Activated CD4-positive, alpha-beta T cell treated with anti-CD3 and anti-CD28 coated beads for 36 hours (primary cell): ENCODE measurements around the gene PEX13. TPM values are rescaled to one million over a fixed set of nuclear protein-coding genes. Genes with fewer than 3 reads are reported as not detected.

Experiments used
- ATAC-seq: fragments of 200-7000 bp; cut with Tn5 transposase; one replicate; pipeline ENCODE4 v1.10.0; 2021; ENCODE audit warnings: mild to moderate bottlenecking, moderate library complexity
- CTCF ChIA-PET: fragments of 350-600 bp; sonication (Branson Sonifier 250); formaldehyde crosslinking; loops from one replicate; lab custom pipeline; 2021; ENCODE audit warnings: antibody characterized with exemption; lab: Charles Lee
- POLR2A ChIA-PET: fragments of 350-600 bp; sonication (Branson Sonifier 250); formaldehyde crosslinking; loops from one replicate; lab custom pipeline; 2021; ENCODE audit warnings: antibody characterized with exemption, inconsistent platforms; lab: Charles Lee
- DNase-seq: peaks from one replicate; pipeline ENCODE4 v3.0.0-alpha.2; 2020
- H3K27ac Mint-ChIP-seq: one replicate; pipeline ENCODE4 v1.8.0; 2021; ENCODE audit warnings: mixed read lengths
- H3K27me3 Mint-ChIP-seq: one replicate; pipeline ENCODE4 v1.8.0; 2021; ENCODE audit warnings: mixed read lengths
- H3K36me3 Mint-ChIP-seq: one replicate; pipeline ENCODE4 v1.8.0; 2021; ENCODE audit warnings: low read depth, mixed read lengths
- H3K4me1 Mint-ChIP-seq: one replicate; pipeline ENCODE4 v1.8.0; 2021; ENCODE audit warnings: mixed read lengths
- H3K4me3 Mint-ChIP-seq: one replicate; pipeline ENCODE4 v1.8.0; 2021; ENCODE audit warnings: mild to moderate bottlenecking, moderate library complexity, mixed read lengths
- H3K9me3 Mint-ChIP-seq: one replicate; pipeline ENCODE4 v1.8.0; 2021; ENCODE audit warnings: low read depth, mixed read lengths
- intact Hi-C, 2 experiments: fragments of 100-400 bp; cut with DNase I in 1 of 2; cut with micrococcal nuclease in 1 of 2; formaldehyde crosslinking; loops; one replicate each; pipeline versions ENCODE4 v1.14.2 to v1.15.1; 2022 to 2024; cut with DNase I, micrococcal nuclease
- total RNA-seq, 2 experiments: library from RNA; stranded (reverse); gene quantifications; one replicate each; pipeline ENCODE4 v1.2.3, GENCODE V29; 2021

The PEX13 gene
- total RNA-seq, 2 experiments from 2014 or later, result 14.4 to 19.9 TPM

DNA sequence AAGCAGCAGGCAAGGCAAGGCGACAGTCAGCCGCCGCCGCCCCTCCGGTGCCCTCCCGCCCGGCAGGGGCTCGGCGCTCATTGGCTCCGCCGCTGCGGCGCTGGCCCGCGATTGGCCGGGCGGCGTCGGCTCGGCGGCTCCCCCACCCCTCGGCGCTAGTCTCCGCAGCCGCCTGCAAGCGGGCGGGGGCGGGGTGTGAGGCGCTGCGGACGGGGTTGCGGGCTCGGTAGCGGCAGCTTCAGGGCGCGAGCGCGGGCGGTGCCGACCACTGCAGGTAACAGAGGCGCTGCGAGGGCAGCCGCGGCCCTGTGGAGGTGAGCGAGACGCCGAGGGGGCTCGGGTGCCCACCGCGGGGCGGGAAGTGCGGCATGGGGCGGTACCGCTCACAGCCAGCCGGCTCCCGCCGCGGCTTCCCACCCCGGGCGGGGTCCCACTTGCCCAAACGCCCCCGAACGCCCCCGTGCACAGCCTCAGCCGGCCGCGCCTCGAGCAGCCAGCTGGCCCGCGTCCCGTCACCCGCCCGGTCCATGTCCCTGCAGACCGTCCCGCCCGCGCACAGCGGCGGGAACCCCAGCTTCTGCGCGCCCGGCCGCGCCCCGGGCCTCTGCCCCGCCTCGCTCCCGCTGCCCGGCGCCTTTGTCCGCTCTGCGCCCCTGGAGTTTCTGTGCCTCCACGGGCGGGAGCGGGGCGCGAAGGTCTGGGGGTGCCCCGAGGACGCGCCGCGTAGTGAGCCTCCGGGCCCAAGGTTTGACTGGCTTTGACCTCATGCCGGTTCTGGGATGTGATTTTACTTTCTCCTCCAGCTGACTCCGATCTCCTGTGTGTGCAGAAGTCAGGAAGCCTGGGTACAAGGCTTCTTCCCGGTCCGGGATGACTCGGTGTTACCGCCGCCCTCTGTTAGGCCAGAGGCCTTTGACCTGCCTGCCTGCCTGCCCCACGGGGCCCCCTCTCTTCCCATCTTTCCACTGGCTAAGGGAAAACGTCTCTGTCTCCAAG is 48.5 kb downstream of the PEX13 start, which contains the start of gene SANBR:
TSS of gene SANBR (plus strand) at position 158 of the 996 bp plus-strand sequence. CDS start 4,480 bp downstream, outside the sequence.
- Mint-ChIP-seq H3K27ac (peak within 1 kb of the TSS; percentile 78), H3K9me3 (no peaks in the 10 kb centered on the region), H3K36me3 (no peaks in the 10 kb centered on the region), H3K4me3 (peak within 1 kb of the TSS; percentile 80), H3K27me3 (no peaks in the 10 kb centered on the region), H3K4me1 (peaks cover 12% of the 10 kb centered on the region)
- POLR2A ChIA-PET, result no interaction called here
- ATAC-seq, result peak; percentile 99
- intact Hi-C loops, result loop anchor here (1.0 to 5.0 kb wide), 8 partner anchors 49 to 628 kb away; partner anchors contain the start of genes PEX13 (in 2 of the 2), PAPOLG (in 1 of the 2), PUS10 (in 1 of the 2) and XPO1 (in 1 of the 2)
- CTCF ChIA-PET, result interaction anchor here (0.7 to 1.7 kb wide), 4 partner anchors 21 to 392 kb away, joined by 3 to 4 read pairs (median 3); no protein-coding TSS in a partner anchor
- DNase-seq, result peak; percentile 90

DNA sequence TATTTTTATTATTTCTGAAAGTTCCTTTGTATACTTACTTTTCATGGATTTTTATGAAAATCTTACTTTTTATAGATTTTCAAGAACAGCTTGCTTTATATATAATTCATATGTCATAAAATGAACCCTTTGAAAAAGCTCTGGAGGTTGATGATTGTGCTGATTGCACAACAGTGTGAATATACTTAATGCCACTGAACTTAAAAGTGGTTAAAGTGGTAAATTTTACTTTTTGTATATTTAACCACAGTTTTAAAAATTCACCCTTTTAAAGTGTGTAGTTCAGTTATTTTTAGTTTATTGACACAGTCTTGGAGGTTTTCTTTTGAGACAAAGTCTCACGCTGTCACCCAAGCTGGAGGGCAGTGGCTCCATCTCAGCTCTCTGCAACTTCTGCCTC is 56.6 kb downstream of the PEX13 start:
- DNase-seq, result no peak
- POLR2A ChIA-PET, result no interaction called here
- Mint-ChIP-seq H3K4me3 (no peak overlapping the region), H3K9me3 (no peaks in the 10 kb centered on the region), H3K36me3 (peaks cover 1% of the 10 kb centered on the region), H3K27me3 (no peaks in the 10 kb centered on the region), H3K27ac (no peak overlapping the region), H3K4me1 (no peaks in the 10 kb centered on the region)
- CTCF ChIA-PET, result no interaction called here
- intact Hi-C loops, result no loop called here
- ATAC-seq, result no peak

DNA sequence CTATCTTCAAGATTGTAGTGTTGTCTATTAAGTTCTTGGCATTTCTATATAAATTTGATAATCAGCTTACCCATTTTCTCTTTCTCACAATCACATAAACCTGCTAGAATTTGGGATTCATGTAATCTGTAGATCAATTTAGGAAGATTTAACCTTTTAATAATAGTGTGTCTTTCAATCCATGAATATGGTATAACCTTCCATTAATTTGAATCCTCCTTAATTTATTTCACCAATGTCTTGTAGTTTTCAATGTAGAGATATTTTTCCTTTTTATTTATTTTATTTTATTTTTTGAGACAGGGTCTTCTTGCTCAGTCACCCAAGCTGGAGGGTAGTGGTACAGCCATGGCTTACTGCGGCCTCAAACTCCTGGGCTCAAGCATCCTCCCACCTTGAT is 68.4 kb downstream of the PEX13 start:
- ChIA-PET POLR2A (no interaction called here), CTCF (no interaction called here)
- H3K4me3 Mint-ChIP-seq, result no peak overlapping the region
- H3K27ac Mint-ChIP-seq, result no peak overlapping the region
- intact Hi-C loops, result no loop called here
- no peaks in the 10 kb centered on the region for H3K4me1 Mint-ChIP-seq
- H3K9me3 Mint-ChIP-seq, result no peaks in the 10 kb centered on the region
- no peak for ATAC-seq
- no peaks in the 10 kb centered on the region for H3K27me3 Mint-ChIP-seq
- no peak for DNase-seq
- no peaks in the 10 kb centered on the region for H3K36me3 Mint-ChIP-seq

DNA sequence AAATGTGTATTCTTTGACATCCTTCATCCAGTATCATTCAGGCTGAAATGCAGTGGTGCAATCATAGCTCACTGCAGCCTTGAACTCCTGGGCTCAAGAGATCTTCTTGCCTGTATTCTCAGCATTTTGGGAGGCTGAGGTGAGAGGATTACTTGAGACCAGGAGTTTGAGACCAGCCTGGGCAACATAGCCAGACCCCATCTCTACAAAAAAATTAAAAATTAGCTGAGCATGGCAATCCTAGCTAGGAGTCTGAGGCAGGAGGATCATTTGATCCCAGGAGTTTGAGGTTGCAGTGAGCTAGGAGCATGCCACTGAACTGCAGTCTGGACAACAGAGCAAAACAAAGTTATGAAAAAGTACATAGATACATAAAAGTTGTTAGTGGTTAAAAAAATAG is 72.3 kb downstream of the PEX13 start:
- Mint-ChIP-seq H3K36me3 (no peaks in the 10 kb centered on the region), H3K9me3 (no peaks in the 10 kb centered on the region), H3K27me3 (no peaks in the 10 kb centered on the region), H3K4me3 (no peak overlapping the region), H3K4me1 (no peaks in the 10 kb centered on the region), H3K27ac (no peak overlapping the region)
- no peak for ATAC-seq
- DNase-seq, result no peak
- intact Hi-C loops, result no loop called here
- POLR2A ChIA-PET, result interaction anchor here (1.2 kb wide), 1 partner anchor 55 kb away, joined by 3 read pairs; no protein-coding TSS in a partner anchor
- CTCF ChIA-PET, result interaction anchor here (0.5 kb wide), 1 partner anchor 328 kb away, joined by 4 read pairs; no protein-coding TSS in a partner anchor

DNA sequence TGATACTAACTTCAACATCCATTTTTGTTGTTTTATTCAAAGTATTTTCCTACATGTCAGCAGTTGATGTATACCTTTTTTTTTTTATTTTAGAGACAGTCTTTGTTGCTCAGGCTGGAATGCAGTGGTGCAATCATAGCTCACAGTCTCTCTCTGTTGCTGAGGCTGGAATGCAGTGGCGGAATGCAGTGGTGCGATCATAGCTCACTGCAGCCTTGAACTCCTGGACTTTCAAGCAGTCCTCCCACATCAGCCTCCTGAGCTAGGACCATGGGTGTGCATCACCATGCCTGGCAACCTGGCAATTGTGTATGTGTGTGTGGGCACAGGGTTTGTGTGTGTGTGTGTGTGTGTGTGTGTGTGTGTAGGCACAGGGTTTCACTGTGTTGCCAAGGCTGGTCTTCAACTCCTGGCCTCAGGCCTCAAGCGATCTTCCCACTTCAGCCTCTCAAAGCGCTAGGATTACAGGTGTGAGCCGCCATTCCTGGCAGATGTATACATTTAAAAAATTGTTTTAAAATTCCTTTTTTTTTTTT is 72.9 kb downstream of the PEX13 start:
- ChIA-PET POLR2A (interaction anchor here (1.2 kb wide), 1 partner anchor 54 kb away, joined by 3 read pairs; no protein-coding TSS in a partner anchor), CTCF (no interaction called here)
- DNase-seq (no peak), ATAC-seq (no peak)
- H3K4me3 Mint-ChIP-seq, result no peak overlapping the region
- intact Hi-C loops, result no loop called here
- no peaks in the 10 kb centered on the region for H3K27me3 Mint-ChIP-seq
- no peaks in the 10 kb centered on the region for H3K9me3 Mint-ChIP-seq
- H3K27ac Mint-ChIP-seq, result no peak overlapping the region
- no peaks in the 10 kb centered on the region for H3K36me3 Mint-ChIP-seq
- H3K4me1 Mint-ChIP-seq, result no peaks in the 10 kb centered on the region

DNA sequence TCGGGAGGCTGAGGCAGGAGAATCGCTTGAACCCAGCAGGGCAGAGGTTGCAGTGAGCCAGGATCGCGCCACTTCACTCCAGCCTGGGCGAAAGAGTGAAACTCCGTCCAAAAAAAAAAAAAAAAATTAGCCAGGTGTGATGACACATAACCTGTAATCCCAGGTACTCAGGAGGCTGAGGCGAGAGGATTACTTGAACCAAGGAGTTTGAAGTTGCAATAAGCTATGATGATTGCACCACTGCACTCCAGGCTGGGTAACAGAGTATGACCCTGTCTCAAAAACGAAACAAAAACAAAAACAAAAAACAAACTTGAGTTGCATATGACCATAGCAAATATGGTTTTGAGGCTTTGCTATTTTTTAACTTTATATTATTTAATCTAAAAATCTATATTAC is 74.0 kb downstream of the PEX13 start:
- H3K36me3 Mint-ChIP-seq, result no peaks in the 10 kb centered on the region
- CTCF ChIA-PET, result interaction anchor here (0.6 kb wide), 1 partner anchor 608 kb away, joined by 3 read pairs; no protein-coding TSS in a partner anchor
- no peaks in the 10 kb centered on the region for H3K4me1 Mint-ChIP-seq
- intact Hi-C loops, result no loop called here
- POLR2A ChIA-PET, result no interaction called here
- H3K27ac Mint-ChIP-seq, result no peak overlapping the region
- no peak overlapping the region for H3K4me3 Mint-ChIP-seq
- H3K9me3 Mint-ChIP-seq, result no peaks in the 10 kb centered on the region
- no peak for DNase-seq
- H3K27me3 Mint-ChIP-seq, result no peaks in the 10 kb centered on the region
- no peak for ATAC-seq

DNA sequence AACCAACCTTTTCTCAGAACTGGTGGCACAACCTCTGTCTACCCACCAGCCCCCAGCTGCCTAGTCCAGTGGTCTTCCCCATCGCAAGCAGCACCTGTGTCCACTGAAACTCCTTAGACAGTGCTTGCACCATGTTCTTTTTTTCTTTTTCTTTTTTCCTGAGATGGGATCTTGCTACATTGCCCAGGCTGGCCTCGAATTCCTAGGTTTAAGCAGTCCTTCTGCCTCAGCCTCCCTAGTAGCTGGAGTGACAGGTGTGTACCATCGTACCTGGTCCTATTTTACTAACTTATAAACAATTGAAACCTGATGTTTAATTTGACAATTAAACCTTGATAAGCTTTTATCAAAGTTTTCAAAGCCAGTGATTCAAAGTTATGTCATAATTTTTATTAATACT is 78.9 kb downstream of the PEX13 start:
- intact Hi-C loops, result no loop called here
- H3K27me3 Mint-ChIP-seq, result no peaks in the 10 kb centered on the region
- no peak overlapping the region for H3K27ac Mint-ChIP-seq
- DNase-seq (no peak), ATAC-seq (no peak)
- H3K4me3 Mint-ChIP-seq, result no peak overlapping the region
- ChIA-PET POLR2A (no interaction called here), CTCF (no interaction called here)
- H3K4me1 Mint-ChIP-seq, result no peaks in the 10 kb centered on the region
- H3K36me3 Mint-ChIP-seq, result no peaks in the 10 kb centered on the region
- H3K9me3 Mint-ChIP-seq, result no peaks in the 10 kb centered on the region

DNA sequence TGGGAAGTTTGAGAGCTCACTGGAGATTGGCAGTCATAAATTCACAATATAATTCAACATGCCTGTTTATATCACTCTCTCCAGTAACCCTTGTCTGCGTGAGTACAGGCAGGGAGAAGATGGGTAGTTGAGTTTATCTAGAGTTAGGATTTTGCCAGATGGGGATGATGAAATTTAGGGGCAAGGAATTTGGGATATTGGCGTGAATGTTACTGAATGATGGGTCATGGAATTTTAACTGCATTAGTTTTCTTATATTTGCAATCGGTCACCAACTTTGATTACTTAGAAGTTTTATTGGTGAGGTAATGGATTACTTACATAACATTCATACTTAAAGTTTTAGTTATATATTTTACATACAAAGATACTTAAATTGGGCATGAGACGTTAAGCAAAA is 83.3 kb downstream of the PEX13 start:
- Mint-ChIP-seq H3K9me3 (no peaks in the 10 kb centered on the region), H3K4me3 (no peak overlapping the region), H3K36me3 (peaks cover 2% of the 10 kb centered on the region), H3K4me1 (no peaks in the 10 kb centered on the region), H3K27me3 (no peaks in the 10 kb centered on the region), H3K27ac (no peak overlapping the region)
- ATAC-seq (no peak), DNase-seq (no peak)
- intact Hi-C loops, result no loop called here
- POLR2A ChIA-PET, result no interaction called here
- CTCF ChIA-PET, result no interaction called here

Other genes with a start within 250 kb of the PEX13 start
- gene REL, start 136.1 kb upstream of the PEX13 start, total RNA-seq, result 10 to 100 TPM; 42.7 to 55.9 TPM
- 1 to 10 TPM; 8.5 to 8.9 TPM for gene PUS10, start 535 bp downstream of the PEX13 start, total RNA-seq
- gene SANBR, start 48.2 kb downstream of the PEX13 start, total RNA-seq, result 1 to 10 TPM; 2.5 to 3.0 TPM
- 10 to 100 TPM; 10.0 to 14.2 TPM for gene C2orf74, start 144.5 kb downstream of the PEX13 start, total RNA-seq